ENCODE measurements around the gene GNG14. TPM values are rescaled to one million over a fixed set of nuclear protein-coding genes. Genes with fewer than 3 reads are reported as not detected.
A peak's percentile ranks its signal among the peaks of the same experiment; 100 is the strongest.

GNG14 gene
- total and polyA plus RNA-seq, 2 of the 13 experiments (the other 11 are each of a cell fraction or from before 2014, with no cell fraction given): not detected

DNA sequence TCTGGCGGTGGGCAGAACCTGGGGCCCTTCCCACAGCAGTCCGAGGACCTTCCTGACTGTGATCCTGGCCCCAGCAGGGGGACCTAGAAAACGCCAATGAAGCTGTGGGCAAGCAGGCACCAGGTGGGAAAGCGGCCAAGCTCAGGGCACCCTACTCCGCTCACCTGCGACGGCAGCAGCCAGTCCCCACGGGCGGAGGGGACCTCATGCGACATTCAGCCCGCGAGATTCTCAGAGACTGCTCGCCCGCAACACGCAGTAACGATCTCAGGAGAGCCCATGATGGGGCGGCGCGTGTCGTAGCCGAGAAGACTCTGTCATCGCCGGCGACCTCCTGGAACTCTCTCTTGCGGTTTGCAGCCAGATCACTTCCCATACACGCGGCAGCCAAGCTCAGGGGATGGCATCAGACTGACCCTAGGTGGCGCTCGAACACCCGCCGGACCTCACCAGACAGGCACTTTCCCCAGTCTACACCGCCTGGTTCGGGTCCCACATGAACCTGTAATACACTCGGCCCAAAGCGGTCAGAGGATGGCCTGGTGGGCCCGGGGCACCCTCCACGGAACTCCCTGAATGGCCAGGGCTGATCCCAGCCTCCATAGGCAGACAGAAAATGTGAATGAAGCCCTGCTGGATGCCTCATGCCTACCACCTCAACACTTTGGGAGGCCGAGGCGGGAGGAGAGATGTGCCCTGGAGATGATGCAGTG is 47.7 kb upstream of the GNG14 start (continued):
- TF ChIP-seq MIER3 (CRISPR knock-in tag; IDR thresholded peaks at IDR 0.05; ENCODE audit: borderline replicate concordance) (peak; percentile 61; the same call in 1 of the 2 replicates), RAD21 (CRISPR knock-in tag; IDR thresholded peaks at IDR 0.05) (peak; percentile 55; the same call in 1 of the 2 replicates), MEIS1 (CRISPR knock-in tag; IDR thresholded peaks at IDR 0.05; ENCODE audit: borderline replicate concordance) (0 out of 2 replicates have a peak, but pooled peaks have one; percentile 56), CBX2 (IDR thresholded peaks at IDR 0.05; ENCODE audit: low read depth, low read length) (no peak), CBX2 (CRISPR knock-in tag; IDR thresholded peaks at IDR 0.05; ENCODE audit: low read depth) (no peak), NR2C2 (CRISPR knock-in tag; IDR thresholded peaks at IDR 0.05; ENCODE audit: borderline replicate concordance) (peak; percentile 29; the same call in 1 of the 2 replicates), ZNF557 (CRISPR knock-in tag; IDR thresholded peaks at IDR 0.05) (no peak), ZNF34 (CRISPR knock-in tag; IDR thresholded peaks at IDR 0.05; ENCODE audit: borderline replicate concordance) (0 out of 2 replicates have a peak, but pooled peaks have one; percentile 60), TOE1 (CRISPR knock-in tag; IDR thresholded peaks at IDR 0.05) (no peak), REPIN1 (CRISPR knock-in tag; IDR thresholded peaks at IDR 0.05; ENCODE audit: borderline replicate concordance, low read depth) (no peak), ZNF205 (CRISPR knock-in tag; IDR thresholded peaks at IDR 0.05) (0 out of 2 replicates have a peak, but pooled peaks have one; percentile 15), SALL1 (CRISPR knock-in tag; IDR thresholded peaks at IDR 0.05) (peak; percentile 80), ZNF556 (CRISPR knock-in tag; IDR thresholded peaks at IDR 0.05; ENCODE audit: borderline replicate concordance) (peak; percentile 80; the same call in 1 of the 2 replicates), HNRNPLL (IDR thresholded peaks at IDR 0.05; ENCODE audit: low read depth, low read length, poor library complexity, severe bottlenecking) (peak; percentile 48)
- TF ChIP-seq, protein P1, sequence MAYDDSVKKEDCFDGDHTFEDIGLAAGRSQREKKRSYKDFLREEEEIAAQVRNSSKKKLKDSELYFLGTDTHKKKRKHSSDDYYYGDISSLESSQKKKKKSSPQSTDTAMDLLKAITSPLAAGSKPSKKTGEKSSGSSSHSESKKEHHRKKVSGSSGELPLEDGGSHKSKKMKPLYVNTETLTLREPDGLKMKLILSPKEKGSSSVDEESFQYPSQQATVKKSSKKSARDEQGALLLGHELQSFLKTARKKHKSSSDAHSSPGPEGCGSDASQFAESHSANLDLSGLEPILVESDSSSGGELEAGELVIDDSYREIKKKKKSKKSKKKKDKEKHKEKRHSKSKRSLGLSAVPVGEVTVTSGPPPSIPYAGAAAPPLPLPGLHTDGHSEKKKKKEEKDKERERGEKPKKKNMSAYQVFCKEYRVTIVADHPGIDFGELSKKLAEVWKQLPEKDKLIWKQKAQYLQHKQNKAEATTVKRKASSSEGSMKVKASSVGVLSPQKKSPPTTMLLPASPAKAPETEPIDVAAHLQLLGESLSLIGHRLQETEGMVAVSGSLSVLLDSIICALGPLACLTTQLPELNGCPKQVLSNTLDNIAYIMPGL (CRISPR knock-in tag; IDR thresholded peaks at IDR 0.05; ENCODE audit: borderline replicate concordance in 1 of 2, low read depth in 1 of 2): peak; percentile 90 to 91
- TF ChIP-seq, protein P2, sequence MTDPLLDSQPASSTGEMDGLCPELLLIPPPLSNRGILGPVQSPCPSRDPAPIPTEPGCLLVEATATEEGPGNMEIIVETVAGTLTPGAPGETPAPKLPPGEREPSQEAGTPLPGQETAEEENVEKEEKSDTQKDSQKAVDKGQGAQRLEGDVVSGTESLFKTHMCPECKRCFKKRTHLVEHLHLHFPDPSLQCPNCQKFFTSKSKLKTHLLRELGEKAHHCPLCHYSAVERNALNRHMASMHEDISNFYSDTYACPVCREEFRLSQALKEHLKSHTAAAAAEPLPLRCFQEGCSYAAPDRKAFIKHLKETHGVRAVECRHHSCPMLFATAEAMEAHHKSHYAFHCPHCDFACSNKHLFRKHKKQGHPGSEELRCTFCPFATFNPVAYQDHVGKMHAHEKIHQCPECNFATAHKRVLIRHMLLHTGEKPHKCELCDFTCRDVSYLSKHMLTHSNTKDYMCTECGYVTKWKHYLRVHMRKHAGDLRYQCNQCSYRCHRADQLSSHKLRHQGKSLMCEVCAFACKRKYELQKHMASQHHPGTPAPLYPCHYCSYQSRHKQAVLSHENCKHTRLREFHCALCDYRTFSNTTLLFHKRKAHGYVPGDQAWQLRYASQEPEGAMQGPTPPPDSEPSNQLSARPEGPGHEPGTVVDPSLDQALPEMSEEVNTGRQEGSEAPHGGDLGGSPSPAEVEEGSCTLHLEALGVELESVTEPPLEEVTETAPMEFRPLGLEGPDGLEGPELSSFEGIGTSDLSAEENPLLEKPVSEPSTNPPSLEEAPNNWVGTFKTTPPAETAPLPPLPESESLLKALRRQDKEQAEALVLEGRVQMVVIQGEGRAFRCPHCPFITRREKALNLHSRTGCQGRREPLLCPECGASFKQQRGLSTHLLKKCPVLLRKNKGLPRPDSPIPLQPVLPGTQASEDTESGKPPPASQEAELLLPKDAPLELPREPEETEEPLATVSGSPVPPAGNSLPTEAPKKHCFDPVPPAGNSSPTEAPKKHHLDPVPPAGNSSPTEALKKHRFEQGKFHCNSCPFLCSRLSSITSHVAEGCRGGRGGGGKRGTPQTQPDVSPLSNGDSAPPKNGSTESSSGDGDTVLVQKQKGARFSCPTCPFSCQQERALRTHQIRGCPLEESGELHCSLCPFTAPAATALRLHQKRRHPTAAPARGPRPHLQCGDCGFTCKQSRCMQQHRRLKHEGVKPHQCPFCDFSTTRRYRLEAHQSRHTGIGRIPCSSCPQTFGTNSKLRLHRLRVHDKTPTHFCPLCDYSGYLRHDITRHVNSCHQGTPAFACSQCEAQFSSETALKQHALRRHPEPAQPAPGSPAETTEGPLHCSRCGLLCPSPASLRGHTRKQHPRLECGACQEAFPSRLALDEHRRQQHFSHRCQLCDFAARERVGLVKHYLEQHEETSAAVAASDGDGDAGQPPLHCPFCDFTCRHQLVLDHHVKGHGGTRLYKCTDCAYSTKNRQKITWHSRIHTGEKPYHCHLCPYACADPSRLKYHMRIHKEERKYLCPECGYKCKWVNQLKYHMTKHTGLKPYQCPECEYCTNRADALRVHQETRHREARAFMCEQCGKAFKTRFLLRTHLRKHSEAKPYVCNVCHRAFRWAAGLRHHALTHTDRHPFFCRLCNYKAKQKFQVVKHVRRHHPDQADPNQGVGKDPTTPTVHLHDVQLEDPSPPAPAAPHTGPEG (CRISPR knock-in tag; IDR thresholded peaks at IDR 0.05): no peak
- TF ChIP-seq, protein P3, sequence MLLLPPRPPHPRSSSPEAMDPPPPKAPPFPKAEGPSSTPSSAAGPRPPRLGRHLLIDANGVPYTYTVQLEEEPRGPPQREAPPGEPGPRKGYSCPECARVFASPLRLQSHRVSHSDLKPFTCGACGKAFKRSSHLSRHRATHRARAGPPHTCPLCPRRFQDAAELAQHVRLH (CRISPR knock-in tag; IDR thresholded peaks at IDR 0.05; ENCODE audit: borderline replicate concordance, low read depth): 0 out of 2 replicates have a peak, but pooled peaks have one; percentile 45
- TF ChIP-seq, protein P4, sequence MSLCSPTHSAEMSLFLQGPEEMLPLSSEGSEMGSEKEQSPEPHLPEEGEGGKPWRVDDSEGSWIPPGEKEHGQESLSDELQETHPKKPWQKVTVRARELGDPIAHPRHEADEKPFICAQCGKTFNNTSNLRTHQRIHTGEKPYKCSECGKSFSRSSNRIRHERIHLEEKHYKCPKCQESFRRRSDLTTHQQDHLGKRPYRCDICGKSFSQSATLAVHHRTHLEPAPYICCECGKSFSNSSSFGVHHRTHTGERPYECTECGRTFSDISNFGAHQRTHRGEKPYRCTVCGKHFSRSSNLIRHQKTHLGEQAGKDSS (CRISPR knock-in tag; IDR thresholded peaks at IDR 0.05; ENCODE audit: borderline replicate concordance, low read depth): peak; percentile 21; the same call in 1 of the 2 replicates
